ENCODE results near the gene SPDEF. TPM values are rescaled to one million over a fixed set of nuclear protein-coding genes. Genes with fewer than 3 reads are reported as not detected.

Gene SPDEF
- total and polyA plus RNA-seq, 4 donors: 0.17 to 0.36 (median 0.21) TPM

DNA sequence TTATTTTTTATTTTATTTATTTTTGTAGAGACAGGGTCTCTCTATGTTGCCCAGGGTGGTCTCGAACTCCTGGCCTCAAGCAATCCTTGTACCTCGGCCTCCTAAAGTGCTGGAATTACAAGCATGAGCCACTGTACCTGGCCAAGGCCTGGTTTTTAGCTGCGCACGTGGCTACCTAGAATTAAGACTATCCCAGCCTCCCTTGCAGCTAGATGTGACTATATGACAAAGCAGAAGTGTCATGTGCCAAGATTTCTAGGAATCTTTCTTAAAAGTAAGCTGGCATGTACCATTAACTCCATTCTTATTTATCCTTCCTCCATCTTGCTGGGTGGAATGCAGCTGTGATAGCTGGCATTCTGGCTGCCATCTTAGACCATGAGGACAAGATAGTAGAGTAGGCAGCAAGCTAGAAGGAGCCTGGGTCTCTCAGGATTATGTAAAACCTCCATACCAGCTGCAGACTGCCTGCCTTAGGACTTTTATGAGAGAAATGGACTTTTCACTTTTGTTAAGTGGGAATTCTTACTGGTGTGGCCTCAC lies 2.1 kb upstream of the SPDEF start:
- Histone ChIP-seq H3K27me3 (ENCODE audit: control insufficient read depth, insufficient read depth, low read length) (no peaks in the 10 kb centered on the region), H3K27ac (ENCODE audit: low read depth, low read length) (no peak overlapping the region), H3K36me3 (ENCODE audit: control insufficient read depth, insufficient read depth, low read length) (no peaks in the 10 kb centered on the region), H3K9me3 (ENCODE audit: control insufficient read depth, insufficient read depth, low read length) (peaks cover 5% of the 10 kb centered on the region), H3K4me1 (ENCODE audit: control insufficient read depth, insufficient read depth, low read length) (peaks cover 18% of the 10 kb centered on the region), H3K4me3 (ENCODE audit: low read depth, low read length) (no peak overlapping the region)
- WGBS (ENCODE audit: insufficient coverage): 89% methylated on average over 4 of the region's 4 CpGs
- no peak for DNase-seq (ENCODE audit: low read depth in 4 of 6, low spot score in 6 of 6)

DNA sequence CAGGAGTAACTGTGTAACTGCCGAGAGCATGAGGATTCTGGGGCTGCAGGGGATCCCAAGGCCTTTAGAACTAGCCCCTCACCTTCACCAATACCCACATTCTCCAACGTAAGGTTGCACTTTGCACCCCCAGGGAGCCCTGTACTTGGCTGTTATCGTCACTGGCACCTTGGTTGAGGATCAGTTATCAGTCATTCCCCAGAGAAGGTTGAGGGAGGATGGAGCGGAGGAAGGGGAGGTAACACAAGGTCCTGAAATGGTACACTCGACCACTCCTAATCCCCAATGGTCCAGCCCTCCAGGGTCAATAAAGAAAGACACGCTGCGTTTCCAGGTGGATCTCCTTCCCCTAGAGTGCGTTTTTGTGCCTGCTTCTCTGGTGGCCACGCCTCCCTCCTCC lies 1.1 kb upstream of the SPDEF start:
- Histone ChIP-seq H3K9me3 (ENCODE audit: control insufficient read depth, insufficient read depth, low read length) (peaks cover 5% of the 10 kb centered on the region), H3K27ac (ENCODE audit: low read depth, low read length) (no peak overlapping the region), H3K36me3 (ENCODE audit: control insufficient read depth, insufficient read depth, low read length) (no peaks in the 10 kb centered on the region), H3K4me3 (ENCODE audit: low read depth, low read length) (no peak overlapping the region), H3K4me1 (ENCODE audit: control insufficient read depth, insufficient read depth, low read length) (peaks cover 18% of the 10 kb centered on the region), H3K27me3 (ENCODE audit: control insufficient read depth, insufficient read depth, low read length) (no peaks in the 10 kb centered on the region)
- 74% methylated on average over 6 of the region's 9 CpGs for WGBS (ENCODE audit: insufficient coverage)
- no peak for DNase-seq (ENCODE audit: low read depth in 4 of 6, low spot score in 6 of 6)

DNA sequence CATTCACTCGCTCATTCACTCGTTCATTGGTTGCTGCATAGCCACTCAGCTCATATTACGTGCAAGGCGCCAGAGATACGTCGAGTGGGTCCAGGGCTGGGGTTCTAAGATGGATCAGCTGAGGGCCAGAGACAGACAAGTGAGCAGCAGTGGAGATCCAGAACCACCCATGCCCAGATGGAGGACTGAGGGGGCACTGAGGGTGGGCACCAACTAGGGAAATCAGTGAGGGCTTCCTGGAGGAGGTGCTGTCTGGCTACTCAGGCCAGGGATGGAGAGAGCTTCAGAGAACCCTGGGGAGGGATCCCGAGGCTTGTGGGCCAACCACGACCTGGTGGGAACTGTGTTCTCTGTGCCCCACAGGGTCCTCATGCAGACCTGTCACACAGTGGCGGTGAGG lies 364 bp upstream of the SPDEF start:
- Histone ChIP-seq H3K27ac (ENCODE audit: low read depth, low read length) (no peak overlapping the region), H3K4me3 (ENCODE audit: low read depth, low read length) (no peak overlapping the region), H3K4me1 (ENCODE audit: control insufficient read depth, insufficient read depth, low read length) (peaks cover 18% of the 10 kb centered on the region), H3K36me3 (ENCODE audit: control insufficient read depth, insufficient read depth, low read length) (no peaks in the 10 kb centered on the region), H3K9me3 (ENCODE audit: control insufficient read depth, insufficient read depth, low read length) (peaks cover 5% of the 10 kb centered on the region), H3K27me3 (ENCODE audit: control insufficient read depth, insufficient read depth, low read length) (no peaks in the 10 kb centered on the region)
- no peak for DNase-seq (ENCODE audit: low read depth in 4 of 6, low spot score in 6 of 6)
- 87% methylated on average over 9 of the region's 9 CpGs for WGBS (ENCODE audit: insufficient coverage)

DNA sequence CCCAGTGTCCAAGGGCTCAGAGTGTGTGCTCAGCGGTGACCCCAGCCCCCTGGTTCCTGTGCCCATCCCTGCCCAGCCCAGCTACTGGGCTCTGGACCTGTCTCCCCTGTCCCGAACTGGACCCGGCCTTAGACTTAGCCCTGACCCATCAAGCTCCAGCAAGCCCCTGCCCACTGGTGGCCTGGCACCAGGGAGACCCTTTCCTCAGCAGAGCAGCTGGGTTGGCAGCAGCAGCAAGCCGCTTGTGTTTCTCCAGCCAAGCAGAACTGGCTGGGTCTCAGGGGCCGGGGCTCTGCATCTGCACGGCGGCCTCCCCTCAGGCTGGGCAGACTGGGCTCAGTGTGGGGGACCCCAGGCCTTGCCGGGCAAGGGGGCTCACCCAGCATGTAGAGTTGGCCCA lies 801 bp downstream of the SPDEF start:
- 66% methylated on average over 8 of the region's 8 CpGs for WGBS (ENCODE audit: insufficient coverage)
- Histone ChIP-seq H3K9me3 (ENCODE audit: control insufficient read depth, insufficient read depth, low read length) (peaks cover 5% of the 10 kb centered on the region), H3K27me3 (ENCODE audit: control insufficient read depth, insufficient read depth, low read length) (no peaks in the 10 kb centered on the region), H3K4me1 (ENCODE audit: control insufficient read depth, insufficient read depth, low read length) (peaks cover 11% of the 10 kb centered on the region), H3K36me3 (ENCODE audit: control insufficient read depth, insufficient read depth, low read length) (no peaks in the 10 kb centered on the region), H3K27ac (ENCODE audit: low read depth, low read length) (no peak overlapping the region), H3K4me3 (ENCODE audit: low read depth, low read length) (no peak overlapping the region)
- DNase-seq (ENCODE audit: low read depth in 4 of 6, low spot score in 6 of 6): no peak

DNA sequence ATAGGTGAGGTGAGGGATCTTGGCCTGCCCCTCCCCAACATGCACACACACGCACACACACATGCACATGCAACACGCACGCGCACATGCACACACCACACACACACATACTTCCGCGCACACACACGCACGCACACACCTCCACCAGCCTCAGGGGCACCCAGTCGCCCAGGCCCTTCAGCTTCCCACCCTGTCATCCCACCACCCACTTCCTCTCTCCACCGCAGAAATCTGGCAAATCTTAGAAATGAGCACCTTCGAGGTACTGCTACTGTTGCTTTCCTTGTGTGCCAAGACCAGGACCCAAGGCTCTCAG lies 1.2 kb downstream of the SPDEF start:
- no peaks in the 10 kb centered on the region for H3K27me3 ChIP-seq (ENCODE audit: control insufficient read depth, insufficient read depth, low read length)
- 90% methylated on average over 10 of the region's 11 CpGs for WGBS (ENCODE audit: insufficient coverage)
- DNase-seq (ENCODE audit: low read depth in 4 of 6, low spot score in 6 of 6): no peak
- H3K4me3 ChIP-seq (ENCODE audit: low read depth, low read length): no peak overlapping the region
- peaks cover 5% of the 10 kb centered on the region for H3K9me3 ChIP-seq (ENCODE audit: control insufficient read depth, insufficient read depth, low read length)
- peaks cover 10% of the 10 kb centered on the region for H3K4me1 ChIP-seq (ENCODE audit: control insufficient read depth, insufficient read depth, low read length)
- H3K27ac ChIP-seq (ENCODE audit: low read depth, low read length): no peak overlapping the region
- no peaks in the 10 kb centered on the region for H3K36me3 ChIP-seq (ENCODE audit: control insufficient read depth, insufficient read depth, low read length)

DNA sequence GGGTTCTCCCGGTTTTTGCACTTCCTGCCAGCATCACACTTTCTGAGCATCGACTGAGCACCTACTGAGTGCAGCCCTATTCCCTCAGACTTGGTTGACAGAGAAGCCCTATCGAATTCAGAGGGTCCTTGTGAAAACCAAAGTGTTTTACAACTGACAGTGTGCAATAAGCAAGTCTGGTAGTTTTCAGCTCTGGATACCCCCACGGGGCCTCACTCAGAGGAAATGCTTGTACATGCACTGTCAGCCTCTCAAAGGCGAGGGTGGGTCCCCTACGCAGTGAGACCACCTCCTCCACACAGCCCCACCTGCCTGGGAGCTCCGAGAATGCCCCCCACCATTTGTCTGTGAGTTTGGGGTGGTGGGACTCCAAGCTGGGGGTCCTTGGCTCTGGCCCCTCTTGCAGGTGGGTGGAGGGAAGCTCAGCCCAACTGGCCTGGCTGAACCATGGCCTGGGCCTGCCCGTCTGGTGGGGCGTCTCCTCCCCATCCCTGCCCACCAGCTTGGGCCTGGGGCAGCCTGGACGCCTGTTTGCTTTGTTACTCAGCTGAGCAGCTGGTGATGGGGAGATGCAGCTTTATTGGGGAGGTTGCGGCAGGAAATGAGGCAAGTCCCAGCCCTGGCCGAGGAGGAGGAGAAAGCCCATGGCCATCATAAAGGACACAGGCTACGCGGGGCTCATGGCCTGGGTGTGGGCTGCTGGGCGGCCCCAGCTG lies 1.7 kb downstream of the SPDEF start:
- no peak overlapping the region for H3K27ac ChIP-seq (ENCODE audit: low read depth, low read length)
- no peaks in the 10 kb centered on the region for H3K27me3 ChIP-seq (ENCODE audit: control insufficient read depth, insufficient read depth, low read length)
- no peak for DNase-seq (ENCODE audit: low read depth in 4 of 6, low spot score in 6 of 6)
- peaks cover 10% of the 10 kb centered on the region for H3K4me1 ChIP-seq (ENCODE audit: control insufficient read depth, insufficient read depth, low read length)
- H3K4me3 ChIP-seq (ENCODE audit: low read depth, low read length): no peak overlapping the region
- WGBS (ENCODE audit: insufficient coverage): 54% methylated on average over 5 of the region's 15 CpGs
- peaks cover 5% of the 10 kb centered on the region for H3K9me3 ChIP-seq (ENCODE audit: control insufficient read depth, insufficient read depth, low read length)
- H3K36me3 ChIP-seq (ENCODE audit: control insufficient read depth, insufficient read depth, low read length): no peaks in the 10 kb centered on the region

DNA sequence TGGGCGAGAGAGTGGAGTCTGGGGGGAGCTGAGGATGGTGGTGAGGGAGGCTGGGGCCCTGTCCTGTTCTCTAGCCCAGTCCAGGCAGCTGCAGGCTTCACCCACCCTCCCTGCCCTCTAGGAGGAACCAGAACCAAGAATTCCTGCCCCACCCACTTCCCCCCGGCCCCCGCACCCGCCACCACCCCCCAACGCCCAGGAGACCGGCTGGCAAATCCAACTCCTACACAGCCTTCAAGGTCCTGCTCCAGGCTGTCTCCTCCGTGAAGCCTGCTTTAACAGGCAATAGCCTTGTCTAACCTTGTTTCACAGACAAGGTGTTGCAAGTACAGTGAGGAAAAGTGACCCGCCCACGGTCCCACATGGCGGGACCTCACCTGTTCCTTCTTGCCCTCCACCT lies 2.4 kb downstream of the SPDEF start:
- 89% methylated on average over 3 of the region's 10 CpGs for WGBS (ENCODE audit: insufficient coverage)
- Histone ChIP-seq H3K36me3 (ENCODE audit: control insufficient read depth, insufficient read depth, low read length) (no peaks in the 10 kb centered on the region), H3K27me3 (ENCODE audit: control insufficient read depth, insufficient read depth, low read length) (no peaks in the 10 kb centered on the region), H3K4me1 (ENCODE audit: control insufficient read depth, insufficient read depth, low read length) (peaks cover 10% of the 10 kb centered on the region), H3K27ac (ENCODE audit: low read depth, low read length) (no peak overlapping the region), H3K4me3 (ENCODE audit: low read depth, low read length) (no peak overlapping the region), H3K9me3 (ENCODE audit: control insufficient read depth, insufficient read depth, low read length) (peaks cover 5% of the 10 kb centered on the region)
- DNase-seq (ENCODE audit: low read depth in 4 of 6, low spot score in 6 of 6): no peak

DNA sequence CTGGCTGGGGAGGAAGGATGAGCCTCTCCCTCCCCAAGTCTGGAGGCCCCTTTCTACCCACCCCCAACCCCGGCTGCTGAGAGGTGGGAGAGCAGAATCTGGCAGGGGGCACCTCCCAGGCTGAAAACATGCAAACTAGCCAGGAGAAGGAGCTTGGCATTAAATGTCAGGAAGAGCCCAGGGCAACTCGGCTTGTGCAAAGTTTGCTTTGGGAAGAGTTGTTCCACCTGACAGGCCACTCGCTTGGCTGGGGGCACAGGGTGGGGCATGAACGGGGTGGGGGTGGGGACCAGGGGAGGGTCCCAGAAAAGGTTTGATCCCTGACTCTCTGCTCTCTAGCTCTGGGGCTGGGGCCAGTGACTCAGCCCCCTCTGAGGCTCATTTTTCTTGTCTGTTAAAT lies 3.0 kb downstream of the SPDEF start:
- Histone ChIP-seq H3K4me1 (ENCODE audit: control insufficient read depth, insufficient read depth, low read length) (peaks cover 10% of the 10 kb centered on the region), H3K27ac (ENCODE audit: low read depth, low read length) (no peak overlapping the region), H3K4me3 (ENCODE audit: low read depth, low read length) (no peak overlapping the region), H3K9me3 (ENCODE audit: control insufficient read depth, insufficient read depth, low read length) (peaks cover under 1% of the 10 kb centered on the region), H3K27me3 (ENCODE audit: control insufficient read depth, insufficient read depth, low read length) (no peaks in the 10 kb centered on the region), H3K36me3 (ENCODE audit: control insufficient read depth, insufficient read depth, low read length) (no peaks in the 10 kb centered on the region)
- no peak for DNase-seq (ENCODE audit: low read depth in 4 of 6, low spot score in 6 of 6)
- WGBS (ENCODE audit: insufficient coverage): 93% methylated on average over 3 of the region's 4 CpGs

DNA sequence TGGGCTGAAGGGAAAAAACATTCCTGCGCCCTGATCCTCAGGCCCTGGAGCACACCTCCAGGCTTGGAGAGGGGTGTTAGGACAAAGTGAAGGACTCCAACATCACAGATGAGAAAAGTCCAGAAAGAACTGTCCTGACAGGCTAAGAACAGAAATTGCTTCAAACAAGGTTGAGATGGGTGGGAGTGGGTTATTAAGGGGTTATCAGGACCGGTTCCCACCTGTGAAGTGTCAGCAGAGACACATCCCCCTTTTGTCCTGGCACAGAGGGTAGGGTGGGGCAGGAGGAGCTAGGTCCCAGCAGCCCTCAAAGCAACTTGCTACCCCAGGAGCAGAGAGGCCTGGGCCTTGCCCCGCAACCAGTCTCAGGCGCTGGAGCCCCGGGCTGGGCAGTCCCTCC lies 3.5 kb downstream of the SPDEF start:
- Histone ChIP-seq H3K4me3 (ENCODE audit: low read depth, low read length) (no peak overlapping the region), H3K9me3 (ENCODE audit: control insufficient read depth, insufficient read depth, low read length) (no peaks in the 10 kb centered on the region), H3K27me3 (ENCODE audit: control insufficient read depth, insufficient read depth, low read length) (no peaks in the 10 kb centered on the region), H3K36me3 (ENCODE audit: control insufficient read depth, insufficient read depth, low read length) (no peaks in the 10 kb centered on the region), H3K27ac (ENCODE audit: low read depth, low read length) (no peak overlapping the region), H3K4me1 (ENCODE audit: control insufficient read depth, insufficient read depth, low read length) (peaks cover 10% of the 10 kb centered on the region)
- no peak for DNase-seq (ENCODE audit: low read depth in 4 of 6, low spot score in 6 of 6)
- 60% methylated on average over 3 of the region's 5 CpGs for WGBS (ENCODE audit: insufficient coverage)

DNA sequence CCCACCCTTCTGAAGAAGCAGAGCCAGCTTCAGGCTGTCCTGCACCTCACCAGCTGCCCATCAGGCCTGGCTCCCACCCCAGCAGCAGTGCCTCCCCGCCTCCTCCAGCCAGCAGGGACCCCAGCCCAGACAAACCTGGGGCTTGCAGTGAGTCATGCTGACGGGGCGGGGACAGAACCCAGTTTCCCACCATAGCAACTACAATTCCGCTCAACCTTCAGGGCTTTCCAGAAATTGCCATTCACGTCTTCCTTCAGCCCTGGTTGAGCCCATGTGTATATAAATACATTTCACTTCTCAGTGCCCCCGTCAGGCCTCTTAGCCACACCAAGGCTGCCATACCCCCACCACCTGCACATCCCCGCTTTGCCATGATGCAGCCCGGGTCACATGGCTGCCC lies 4.4 kb downstream of the SPDEF start:
- Histone ChIP-seq H3K9me3 (ENCODE audit: control insufficient read depth, insufficient read depth, low read length) (no peaks in the 10 kb centered on the region), H3K27me3 (ENCODE audit: control insufficient read depth, insufficient read depth, low read length) (no peaks in the 10 kb centered on the region), H3K4me3 (ENCODE audit: low read depth, low read length) (no peak overlapping the region), H3K27ac (ENCODE audit: low read depth, low read length) (no peak overlapping the region), H3K4me1 (ENCODE audit: control insufficient read depth, insufficient read depth, low read length) (peaks cover 17% of the 10 kb centered on the region), H3K36me3 (ENCODE audit: control insufficient read depth, insufficient read depth, low read length) (no peaks in the 10 kb centered on the region)
- no peak for DNase-seq (ENCODE audit: low read depth in 4 of 6, low spot score in 6 of 6)
- WGBS (ENCODE audit: insufficient coverage): 91% methylated on average over 8 of the region's 8 CpGs

Data from spinal cord (tissue), 10 donors.